SK-N-SH (cell line): ENCODE data around the gene FHDC1. TPM values are rescaled to one million over a fixed set of nuclear protein-coding genes. Genes with fewer than 3 reads are reported as not detected.

ENCODE experiments used
- CTCF ChIA-PET: fragments of 300-600, 350-600 bp; formaldehyde crosslinking; extraction: SDS; loops from one replicate; lab custom pipeline; 2021; lab: Yijun Ruan, JAX
- POLR2A ChIA-PET: fragments of 350-600 bp; sonication (Branson Sonifier 250); formaldehyde crosslinking; extraction: SDS; loops from one replicate; lab custom pipeline; 2020; ENCODE audit warnings: antibody characterized with exemption, inconsistent platforms; lab: Yijun Ruan, JAX
- DNase-seq: peaks from one replicate; pipeline ENCODE4 v3.0.0; 2012
- H2AFZ ChIP-seq: fragments of 200-600 bp; sonication (generic); 2 replicates; pipeline ENCODE4 v1.8.1; 2016; ENCODE audit warnings: antibody characterized with exemption, mild to moderate bottlenecking, low read depth
- H3F3A ChIP-seq: fragments of 200-600 bp; sonication (generic); replicated peaks from 2 replicates; pipeline ENCODE3; 2016; ENCODE audit warnings: antibody characterized with exemption, mild to moderate bottlenecking; ENCODE audit not compliant: insufficient read depth
- H3K27ac ChIP-seq, 2 experiments: fragments of 200-500 bp in 1 of 2; fragments of 200-600 bp in 1 of 2; sonication (Bioruptor generic) in 1 of 2; sonication (generic), shearing (Covaris generic) in 1 of 2; 2 replicates each; pipeline versions ENCODE4 v1.5.1 to v1.6.1; 2014 to 2016; ENCODE audit warnings: low read depth in 2 of 2, inconsistent platforms in 1 of 2, low read length in 1 of 2, mild to moderate bottlenecking in 1 of 2, mixed read lengths in 1 of 2
- H3K27me3 ChIP-seq: fragments of 200-600 bp; sonication (generic), shearing (Covaris generic); 2 replicates; pipeline ENCODE4 v1.6.1; 2016; ENCODE audit warnings: mixed run types; ENCODE audit not compliant: insufficient read depth
- H3K36me3 ChIP-seq, 2 experiments: fragments of 200-500 bp in 1 of 2; fragments of 200-600 bp in 1 of 2; sonication (Bioruptor generic) in 1 of 2; sonication (generic) in 1 of 2; replicated peaks in 1 of 2; 2 replicates each; pipeline versions ENCODE3 to v1.5.1; 2014 to 2016; ENCODE audit warnings: low read length in 1 of 2, mild to moderate bottlenecking in 1 of 2; ENCODE audit not compliant: insufficient read depth in 2 of 2, control insufficient read depth in 1 of 2
- H3K4me1 ChIP-seq, 2 experiments: fragments of 200-500 bp in 1 of 2; fragments of 200-600 bp in 1 of 2; sonication (Bioruptor generic) in 1 of 2; sonication (generic), shearing (Covaris generic) in 1 of 2; 2 replicates each; pipeline versions ENCODE4 v1.5.1 to v1.6.1; 2014 to 2016; ENCODE audit warnings: low read depth in 1 of 2, low read length in 1 of 2, mixed run types in 1 of 2; ENCODE audit not compliant: insufficient read depth in 2 of 2, control insufficient read depth in 1 of 2
- H3K4me2 ChIP-seq: fragments of 200-600 bp; sonication (generic), shearing (Covaris generic); 2 replicates; pipeline ENCODE4 v1.6.1; 2017; ENCODE audit warnings: mixed run types
- H3K4me3 ChIP-seq, 2 experiments: fragments of 200-500 bp in 1 of 2; fragments of 200-600 bp in 1 of 2; sonication (Bioruptor generic) in 1 of 2; sonication (generic), shearing (Covaris generic) in 1 of 2; 2 replicates each; pipeline versions ENCODE4 v1.5.1 to v1.8.1; 2014 to 2016; ENCODE audit warnings: low read depth in 2 of 2, inconsistent platforms in 1 of 2, low read length in 1 of 2, mild to moderate bottlenecking in 1 of 2, mixed read lengths in 1 of 2, moderate library complexity in 1 of 2
- H3K79me2 ChIP-seq: fragments of 200-600 bp; sonication (generic); 2 replicates; pipeline ENCODE4 v1.8.1; 2017; ENCODE audit warnings: mild to moderate bottlenecking; ENCODE audit not compliant: insufficient read depth
- H3K9ac ChIP-seq: fragments of 200-600 bp; sonication (generic); 2 replicates; pipeline ENCODE4 v1.6.1; 2017; ENCODE audit warnings: mixed run types
- H3K9me2 ChIP-seq: fragments of 200-600 bp; sonication (generic); 2 replicates; pipeline ENCODE4 v1.6.1; 2017; ENCODE audit warnings: mixed run types
- H3K9me3 ChIP-seq: fragments of 200-600 bp; sonication (generic); 2 replicates; pipeline ENCODE4 v1.6.1; 2017; ENCODE audit warnings: mixed run types, mild to moderate bottlenecking, moderate library complexity
- H4K20me1 ChIP-seq: fragments of 200-600 bp; sonication (generic); 2 replicates; pipeline ENCODE4 v1.6.1; 2017; ENCODE audit warnings: mild to moderate bottlenecking, mixed run types; ENCODE audit not compliant: insufficient read depth
- CHD2 ChIP-seq: fragments of 150-350 bp; IDR thresholded peaks from 2 replicates; pipeline ENCODE4 v1.6.1; 2018; ENCODE audit warnings: low read length; ENCODE audit not compliant: partially characterized antibody
- CTCF ChIP-seq: fragments of 200-600 bp; sonication (generic); IDR thresholded peaks from 2 replicates; pipeline ENCODE4 v1.6.1; 2017; ENCODE audit warnings: antibody characterized with exemption, mild to moderate bottlenecking, moderate library complexity
- EP300 ChIP-seq, 2 experiments: IDR thresholded peaks; 2 replicates each; pipeline versions ENCODE4 v1.4.0 to v1.6.1; 2012; ENCODE audit warnings: borderline replicate concordance in 1 of 2, low read depth in 1 of 2, low read length in 1 of 2
- FOXJ3 ChIP-seq: sonication (generic); formaldehyde crosslinking; IDR thresholded peaks from 2 replicates; pipeline ENCODE4 v1.5.1; 2020; ENCODE audit warnings: mild to moderate bottlenecking, missing genetic modification reagents
- GABPA ChIP-seq: IDR thresholded peaks from 2 replicates; pipeline ENCODE4 v1.4.0; 2012; ENCODE audit warnings: low read depth, mild to moderate bottlenecking
- JUND ChIP-seq: IDR thresholded peaks from 2 replicates; pipeline ENCODE4 v1.4.0; 2012
- MEF2A ChIP-seq: IDR thresholded peaks from 2 replicates; pipeline ENCODE4 v1.4.0; 2012; ENCODE audit warnings: low read depth, borderline replicate concordance
- MXI1 ChIP-seq: IDR thresholded peaks from 2 replicates; pipeline ENCODE4 v1.6.1; 2012; ENCODE audit warnings: mild to moderate bottlenecking, low read depth, low read length, improper control_type of control experiment
- NFIC ChIP-seq: IDR thresholded peaks from 2 replicates; pipeline ENCODE4 v1.4.0; 2012; ENCODE audit warnings: borderline replicate concordance
- PBX3 ChIP-seq: IDR thresholded peaks from 2 replicates; pipeline ENCODE4; 2012
- RAD21 ChIP-seq: IDR thresholded peaks from 2 replicates; pipeline ENCODE4 v1.6.1; 2012; ENCODE audit warnings: mild to moderate bottlenecking, low read length
- RFX5 ChIP-seq: IDR thresholded peaks from 2 replicates; pipeline ENCODE4 v1.6.1; 2012; ENCODE audit warnings: mild to moderate bottlenecking, improper control_type of control experiment, low read length
- SIN3A ChIP-seq: IDR thresholded peaks from 2 replicates; pipeline ENCODE4 v1.6.1; 2012; ENCODE audit warnings: low read depth, mild to moderate bottlenecking, low read length, moderate library complexity, borderline replicate concordance
- TEAD4 ChIP-seq: IDR thresholded peaks from 2 replicates; pipeline ENCODE4 v1.4.0; 2012; ENCODE audit warnings: mild to moderate bottlenecking, borderline replicate concordance; ENCODE audit not compliant: insufficient read depth
- YY1 ChIP-seq: IDR thresholded peaks from 2 replicates; pipeline ENCODE4 v1.4.0; 2012; ENCODE audit warnings: low read depth, mild to moderate bottlenecking
- ZBTB33 ChIP-seq: IDR thresholded peaks from 2 replicates; pipeline ENCODE4 v1.4.0; 2012; ENCODE audit warnings: low read depth, borderline replicate concordance
- WGBS: methylation state at CpG from one replicate; pipeline ENCODE4 v1.1.6; 2017; ENCODE audit warnings: low lambda C conversion rate; 5-methylcytosine and 5-hydroxymethylcytosine counted together
- polyA plus RNA-seq, 3 experiments: library from polyadenylated mRNA; depleted of rRNA; stranded (reverse); fragments of >200 nt; gene quantifications; 2 replicates each; pipeline ENCODE4 v1.2.3, GENCODE V29; 2012
- TF ChIP-seq, protein P1 (sequence below): IDR thresholded peaks from 2 replicates; pipeline ENCODE4 v1.4.0; 2012; ENCODE audit warnings: low read depth

The FHDC1 gene
- polyA plus RNA-seq, 1 of the 3 experiments (the other 2 are of a cell fraction), result 0.02 TPM

- no peaks in the 10 kb centered on the region for H3K79me2 ChIP-seq
- no peak overlapping the region for H3K4me2 ChIP-seq
- H2AFZ ChIP-seq, result no peak overlapping the region
- no peak overlapping the region for H3K9ac ChIP-seq
- no peaks in the 10 kb centered on the region for H4K20me1 ChIP-seq
- CTCF ChIA-PET, result interaction anchor here (0.6 kb wide), 1 partner anchor 110 kb away, joined by 3 read pairs; no protein-coding TSS in a partner anchor
- H3K9me3 ChIP-seq, result no peaks in the 10 kb centered on the region
- no peaks in the 10 kb centered on the region for H3K36me3 ChIP-seq
- no peak for DNase-seq
- POLR2A ChIA-PET, result no interaction called here
- no peak overlapping the region for H3K4me3 ChIP-seq
- H3K27ac ChIP-seq, result no peak overlapping the region
- WGBS, result 85% methylated on average over 11 of the region's 28 CpGs
- H3K4me1 ChIP-seq, result peaks cover 0 to 7% of the 10 kb centered on the region in 2 experiments; a peak in 1 of 4 replicates
- no peak for TF ChIP-seq PBX3
- TF ChIP-seq GABPA, result no peak
- TF ChIP-seq ZBTB33, result no peak
- no peak for TF ChIP-seq CTCF
- TF ChIP-seq MEF2A, result no peak
- no peak for TF ChIP-seq EP300 (IDR thresholded peaks at IDR 0.05; ENCODE audit: borderline replicate concordance in 1 of 2, low read depth in 1 of 2, low read length in 1 of 2)
- TF ChIP-seq, protein P1, sequence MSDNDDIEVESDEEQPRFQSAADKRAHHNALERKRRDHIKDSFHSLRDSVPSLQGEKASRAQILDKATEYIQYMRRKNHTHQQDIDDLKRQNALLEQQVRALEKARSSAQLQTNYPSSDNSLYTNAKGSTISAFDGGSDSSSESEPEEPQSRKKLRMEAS, result no peak
- TF ChIP-seq YY1, result no peak
- no peak for TF ChIP-seq MXI1
- TF ChIP-seq SIN3A, result no peak
- TF ChIP-seq JUND, result no peak
- TF ChIP-seq CHD2, result no peak
- TF ChIP-seq TEAD4, result no peak
- no peak for TF ChIP-seq NFIC
- TF ChIP-seq RAD21, result no peak
- no peak for TF ChIP-seq RFX5
- TF ChIP-seq FOXJ3 (CRISPR knock-in tag), result no peak
- H3F3A ChIP-seq, result no peaks in the 10 kb centered on the region
- H3K9me2 ChIP-seq, result no peaks in the 10 kb centered on the region
- peaks cover 4% of the 10 kb centered on the region; the same call in 1 of the 2 replicates for H3K27me3 ChIP-seq
Measured at GRCh38 chr4:152974468-152975379, 38.6 kb downstream of the FHDC1 start.
